NB4 (cell line): ENCODE measurements around the gene MAP3K5.

Experiments used
- DNase-seq: peaks from one replicate; pipeline ENCODE4 v3.0.0; 2010; ENCODE audit warnings: low read depth
- H3K4me3 ChIP-seq: one replicate; pipeline ENCODE4 v1.5.1; 2011; ENCODE audit warnings: mild to moderate bottlenecking, low read depth, low read length, moderate library complexity
- CTCF ChIP-seq: IDR thresholded peaks from one replicate; pipeline ENCODE4 v1.5.1; 2012; ENCODE audit warnings: low read depth, low read length
- MYC ChIP-seq: IDR thresholded peaks from 2 replicates; pipeline ENCODE4 v1.6.1; 2011; ENCODE audit warnings: low read depth, low read length
- POLR2A ChIP-seq: IDR thresholded peaks from 2 replicates; pipeline ENCODE4 v1.6.1; 2011; ENCODE audit warnings: mild to moderate bottlenecking; ENCODE audit not compliant: insufficient read length; ENCODE audit errors: extremely low read depth
- TF ChIP-seq, protein P1 (sequence below): IDR thresholded peaks from 2 replicates; pipeline ENCODE4 v1.6.1; 2011; ENCODE audit warnings: low read depth, low read length

Gene MAP3K5

DNA sequence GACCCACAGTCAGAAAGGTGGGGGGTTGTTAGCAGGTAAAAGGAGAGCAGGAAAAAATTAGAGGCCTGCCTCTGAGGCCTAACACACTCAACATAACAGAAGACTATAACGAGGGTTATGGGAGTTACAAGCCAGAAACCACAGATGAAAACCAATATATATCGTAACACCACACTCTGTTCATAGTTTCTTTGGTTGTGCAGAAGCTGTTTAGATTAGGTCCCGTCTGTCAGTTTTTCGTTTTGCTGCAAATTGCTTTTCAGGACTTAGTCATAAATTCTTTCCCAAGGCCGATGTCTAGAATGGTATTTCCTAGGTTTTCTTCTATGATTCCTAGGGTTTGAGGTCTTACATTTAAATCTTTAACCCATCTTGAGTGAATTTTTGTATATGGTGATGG is 3.7 kb upstream of the MAP3K5 start:
- peak; percentile 57 for DNase-seq
- no peak overlapping the region for H3K4me3 ChIP-seq
- TF ChIP-seq CTCF (no peak), MYC (no peak), POLR2A (no peak)
- TF ChIP-seq, protein P1, sequence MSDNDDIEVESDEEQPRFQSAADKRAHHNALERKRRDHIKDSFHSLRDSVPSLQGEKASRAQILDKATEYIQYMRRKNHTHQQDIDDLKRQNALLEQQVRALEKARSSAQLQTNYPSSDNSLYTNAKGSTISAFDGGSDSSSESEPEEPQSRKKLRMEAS = no peak

GRCh38 chr6:136795386-136795785 is 3.1 kb upstream of the MAP3K5 start:
- no peak for DNase-seq
- H3K4me3 ChIP-seq = no peak overlapping the region
- TF ChIP-seq CTCF (no peak), MYC (no peak), POLR2A (no peak)
- TF ChIP-seq, protein P1 = no peak

DNA sequence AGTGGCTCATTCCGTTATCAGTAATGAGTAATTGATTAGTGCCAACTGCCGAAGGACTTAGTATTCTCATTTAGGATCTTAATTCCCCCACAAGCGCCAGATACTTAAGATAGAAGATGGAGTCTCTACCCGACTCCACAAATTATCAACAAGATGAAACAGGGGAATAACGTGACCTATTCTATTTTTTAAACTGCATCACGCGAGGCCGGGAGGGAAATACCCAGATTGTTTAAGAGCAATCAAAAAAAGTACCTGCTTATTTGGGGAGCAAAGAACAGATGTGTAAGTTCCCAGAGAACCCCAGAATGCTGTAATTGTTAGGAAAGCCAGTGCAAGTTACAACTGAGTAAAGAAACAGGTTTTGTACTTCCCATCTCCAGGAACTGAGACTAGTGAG is 1.1 kb upstream of the MAP3K5 start:
- peak overlapping the region; percentile 44 for H3K4me3 ChIP-seq
- TF ChIP-seq CTCF (no peak), POLR2A (no peak), MYC (no peak)
- TF ChIP-seq, protein P1 = no peak
- DNase-seq = no peak

DNA sequence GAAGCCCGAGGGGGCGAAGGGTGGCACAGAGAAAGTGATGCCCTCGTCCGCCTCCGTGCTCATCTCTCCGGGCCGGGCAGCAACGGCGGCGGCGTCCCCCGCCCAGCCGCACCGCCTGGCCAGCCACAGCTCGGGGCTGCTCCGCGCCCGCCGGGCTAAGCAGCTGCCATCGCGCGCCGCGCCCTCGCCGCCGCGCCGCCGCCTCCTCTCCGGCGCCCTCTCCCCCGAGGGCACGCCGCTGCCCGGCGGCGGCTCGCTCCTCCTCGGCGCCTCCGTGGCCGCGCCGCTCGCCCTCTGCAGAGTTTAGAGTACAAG is 225 bp downstream of the MAP3K5 start:
- H3K4me3 ChIP-seq = peak overlapping the region; percentile 83
- TF ChIP-seq, protein P1 = no peak
- TF ChIP-seq CTCF (no peak), POLR2A (no peak), MYC (no peak)
- no peak for DNase-seq

DNA sequence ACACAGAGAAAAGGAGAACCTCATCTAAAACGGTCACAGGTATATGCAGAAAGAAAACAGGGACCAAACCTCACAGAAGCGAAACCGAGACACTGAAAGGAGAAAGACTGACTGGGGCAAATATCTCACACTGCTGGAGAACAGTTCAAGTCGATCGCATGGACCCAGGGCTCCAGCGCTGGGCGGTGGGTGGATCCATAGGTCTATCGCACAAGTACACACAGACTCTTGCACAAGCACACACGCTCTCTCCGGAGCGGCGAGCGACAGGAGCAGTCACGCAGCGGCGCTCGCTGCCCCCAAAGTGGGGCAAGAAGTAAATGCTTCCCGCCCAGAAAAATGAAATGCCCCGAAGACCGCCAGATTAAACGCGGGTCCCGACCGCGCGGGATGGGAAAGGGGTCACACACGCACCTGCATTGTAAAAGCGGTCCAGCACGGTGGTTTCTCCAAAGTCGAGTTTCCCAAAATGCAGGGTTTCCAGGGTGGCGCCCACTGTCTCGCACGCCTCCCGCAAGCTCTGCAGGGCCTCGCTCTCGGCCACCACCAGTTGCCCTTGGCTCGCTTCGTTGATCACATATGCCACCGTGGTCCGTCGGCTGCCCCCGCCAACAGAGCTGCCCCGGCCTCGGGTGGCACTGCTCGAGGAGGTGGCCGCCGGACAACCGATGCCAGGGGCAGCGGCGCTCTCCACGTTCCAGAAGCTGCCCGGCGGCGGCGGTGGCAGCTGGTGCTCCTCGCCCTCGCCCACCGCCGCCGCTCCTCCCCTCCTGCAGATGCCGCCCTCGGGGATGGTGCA is 782 bp downstream of the MAP3K5 start:
- TF ChIP-seq, protein P1 = peak; percentile 72
- TF ChIP-seq CTCF (no peak), POLR2A (peak; percentile 44)
- DNase-seq = peak; percentile 92
- peak overlapping the region; percentile 83 for H3K4me3 ChIP-seq
